Fibroblast of the aortic adventitia (primary cell): ENCODE results near the gene CDH10. TPM values are rescaled to one million over a fixed set of nuclear protein-coding genes. Genes with fewer than 3 reads are reported as not detected.

Experiments used
- DNase-seq: peaks from one replicate; pipeline ENCODE4 v3.0.0-alpha.2; 2010; ENCODE audit warnings: low read depth
- H3K4me3 ChIP-seq: 2 replicates; pipeline ENCODE4 v1.5.1; 2011; ENCODE audit warnings: low read depth, mild to moderate bottlenecking, control low read depth, low read length, moderate library complexity
- CTCF ChIP-seq: IDR thresholded peaks from 2 replicates; pipeline ENCODE4 v1.5.1; 2011; ENCODE audit warnings: mild to moderate bottlenecking, low read length, control low read depth, inconsistent platforms; ENCODE audit not compliant: insufficient read depth
- total RNA-seq: library from RNA; depleted of rRNA; stranded (reverse); fragments of >200 nt; gene quantifications from 2 replicates; pipeline ENCODE4 v1.2.3, GENCODE V29; 2012; ENCODE audit warnings: low replicate concordance

Gene CDH10
- total RNA-seq, 1 donor: 1.4 TPM

- TF ChIP-seq CTCF: no peak
- no peak for DNase-seq
- H3K4me3 ChIP-seq: no peak overlapping the region
Observed at GRCh38 chr5:24589566-24589965, 55.2 kb downstream of the CDH10 start.

GRCh38 chr5:24585751-24586150 is 59.0 kb downstream of the CDH10 start:
- no peak for TF ChIP-seq CTCF
- no peak for DNase-seq
- H3K4me3 ChIP-seq: no peak overlapping the region

GRCh38 chr5:24571302-24571701 is 73.5 kb downstream of the CDH10 start:
- no peak for TF ChIP-seq CTCF
- H3K4me3 ChIP-seq: no peak overlapping the region
- no peak for DNase-seq

- no peak for TF ChIP-seq CTCF
- no peak overlapping the region for H3K4me3 ChIP-seq
- DNase-seq: no peak
Observed at GRCh38 chr5:24566933-24567332, 77.8 kb downstream of the CDH10 start.

- TF ChIP-seq CTCF: no peak
- no peak overlapping the region for H3K4me3 ChIP-seq
- no peak for DNase-seq
Observed at GRCh38 chr5:24555229-24555628, 89.5 kb downstream of the CDH10 start.

GRCh38 chr5:24547132-24547531 is 97.6 kb downstream of the CDH10 start:
- no peak for DNase-seq
- TF ChIP-seq CTCF: no peak
- H3K4me3 ChIP-seq: no peak overlapping the region

- DNase-seq: no peak
- no peak for TF ChIP-seq CTCF
- H3K4me3 ChIP-seq: no peak overlapping the region
Observed at GRCh38 chr5:24539613-24540012, 105.2 kb downstream of the CDH10 start.
